HuH-7 (cell line): ENCODE results near the gene UBL4A.

Source experiments
- DNase-seq: peaks from one replicate; pipeline ENCODE4 v3.0.0; 2011; ENCODE audit warnings: low spot score

The UBL4A gene

GRCh38 chrX:154437971-154438893 lies 48.2 kb downstream of the UBL4A start:
- no peak for DNase-seq

GRCh38 chrX:154436983-154437752 lies 49.2 kb downstream of the UBL4A start, which contains the start of gene GDI1:
Gene GDI1 (plus strand): TSS chrX:154437154. CDS start chrX:154437255, 101 bp downstream.
- DNase-seq, result peak; percentile 66

- DNase-seq, result peak; percentile 71
Measured at GRCh38 chrX:154436374-154436982, 49.9 kb downstream of the UBL4A start.

- no peak for DNase-seq
Measured at GRCh38 chrX:154435171-154435733, 51.2 kb downstream of the UBL4A start.

DNA sequence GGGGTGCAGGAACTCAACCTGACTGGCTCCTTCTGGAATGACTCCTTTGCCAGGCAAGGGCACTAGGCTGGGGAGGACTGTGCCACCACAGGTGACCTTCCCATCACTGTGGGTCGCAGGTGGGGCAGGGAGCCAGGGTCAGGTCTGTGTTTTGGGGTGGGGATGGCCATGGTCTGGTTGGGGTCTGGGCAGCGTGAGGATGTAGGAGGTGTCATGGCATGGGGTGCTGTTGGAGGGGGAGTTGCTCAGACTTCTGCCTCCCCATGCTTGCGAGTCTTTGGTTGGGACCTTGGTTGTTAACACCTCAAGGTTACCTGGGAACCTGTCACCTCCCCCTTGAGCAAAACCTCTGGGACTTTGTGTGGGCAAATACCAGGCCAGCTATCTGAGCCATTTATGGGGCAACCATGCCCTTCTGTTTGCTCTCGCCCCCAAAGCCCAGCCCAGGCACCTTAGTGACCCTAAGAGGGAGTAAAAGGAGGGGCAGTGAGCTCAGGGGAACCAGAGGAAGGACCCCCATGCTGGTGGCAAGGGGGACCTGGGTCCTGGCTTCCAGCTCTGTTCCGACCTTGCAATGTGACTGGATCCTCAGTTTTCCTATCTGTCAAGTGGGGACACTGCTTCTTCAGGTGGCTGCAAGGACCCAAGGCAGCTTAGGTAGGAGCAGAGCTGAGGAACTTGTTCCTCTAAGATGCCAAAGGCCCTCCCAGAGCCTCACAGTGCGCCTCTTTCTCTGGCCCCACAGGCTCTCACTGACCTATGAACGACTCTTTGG lies 51.8 kb downstream of the UBL4A start:
- DNase-seq, result no peak
